HCT116 (cell line): ENCODE measurements around the gene SYF2. TPM values are rescaled to one million over a fixed set of nuclear protein-coding genes. Genes with fewer than 3 reads are reported as not detected.

ENCODE experiments used
- ATAC-seq: fragments of 200-7000 bp; cut with Tn5 transposase; 2 replicates; pipeline ENCODE4 v1.9.1; 2020; ENCODE audit warnings: mild to moderate bottlenecking, moderate library complexity
- BruUV-seq: library from RNA; stranded (reverse); fragments of 400-500 nt; replicated peaks from 2 replicates; lab custom pipeline; 2021; lab: Mats Ljungman, UMichigan
- CTCF ChIA-PET: fragments of 300-600 bp; sonication (Branson Sonifier 250); formaldehyde crosslinking; loops from one replicate; lab custom pipeline; 2021; ENCODE audit warnings: antibody characterized with exemption; lab: Charles Lee
- POLR2A ChIA-PET: fragments of 300-600, 350-600 bp; sonication (Branson Sonifier 250); formaldehyde crosslinking; loops from one replicate; lab custom pipeline; 2021; ENCODE audit warnings: antibody characterized with exemption; lab: Charles Lee
- RAD21 ChIA-PET, 2 experiments: fragments of 300-600 bp; sonication (Branson Sonifier 250); formaldehyde crosslinking; loops; one replicate each; lab custom pipeline; 2023; ENCODE audit warnings: low total read pairs in 2 of 2; ENCODE audit not compliant: uncharacterized antibody in 2 of 2, unreplicated experiment in 2 of 2, low non-redundant PET in 1 of 2; lab: Charles Lee
- DNase-seq: peaks from one replicate; pipeline ENCODE4 v3.0.0-alpha.2; 2010; ENCODE audit warnings: low read depth, low spot score
- H2AFZ ChIP-seq: fragments of 200-600 bp; shearing (Covaris generic), sonication (generic); 2 replicates; pipeline ENCODE4 v1.6.1; 2017; ENCODE audit warnings: low read depth, mixed run types, mixed read lengths, antibody characterized with exemption, low read length; ENCODE audit not compliant: poor library complexity, severe bottlenecking
- H3K27ac ChIP-seq: 2 replicates; pipeline ENCODE4 v1.5.1; 2012; ENCODE audit warnings: low read depth, low read length
- H3K27me3 ChIP-seq: fragments of 200-600 bp; sonication (generic); 2 replicates; pipeline ENCODE4 v1.6.1; 2016; ENCODE audit warnings: mixed run types, low read length, mixed read lengths; ENCODE audit not compliant: insufficient read depth
- H3K36me3 ChIP-seq, 2 experiments: fragments of 200-500 bp in 1 of 2; fragments of 200-600 bp in 1 of 2; sonication (Bioruptor generic) in 1 of 2; sonication (generic) in 1 of 2; 2 replicates each; pipeline versions ENCODE4 v1.5.1 to v1.6.1; 2014 to 2016; ENCODE audit warnings: low read length in 2 of 2, inconsistent platforms in 1 of 2, mixed read lengths in 1 of 2, mixed run types in 1 of 2; ENCODE audit not compliant: insufficient read depth in 2 of 2, control insufficient read depth in 1 of 2
- H3K4me1 ChIP-seq, 2 experiments: fragments of 200-600 bp in 1 of 2; sonication (generic) in 1 of 2; 2 replicates each; pipeline versions ENCODE4 v1.5.1 to v1.6.1; 2012 to 2017; ENCODE audit warnings: low read length in 2 of 2, inconsistent platforms in 1 of 2, mild to moderate bottlenecking in 1 of 2, mixed read lengths in 1 of 2, mixed run types in 1 of 2, moderate library complexity in 1 of 2; ENCODE audit not compliant: insufficient read depth in 2 of 2, control insufficient read depth in 1 of 2
- H3K4me2 ChIP-seq: fragments of 200-600 bp; sonication (generic); 2 replicates; pipeline ENCODE4 v1.6.1; 2017; ENCODE audit warnings: mixed run types, low read length, mixed read lengths
- H3K4me3 ChIP-seq, 2 experiments: fragments of 200-600 bp in 1 of 2; sonication (generic) in 1 of 2; replicated peaks in 1 of 2; 2 replicates each; pipeline ENCODE4 v1.5.1; 2011 to 2016; ENCODE audit warnings: low read length in 2 of 2, control low read depth in 1 of 2, low read depth in 1 of 2, mild to moderate bottlenecking in 1 of 2, mixed read lengths in 1 of 2, mixed run types in 1 of 2
- H3K79me2 ChIP-seq: fragments of 200-600 bp; sonication (generic); 2 replicates; pipeline ENCODE4 v1.6.1; 2017; ENCODE audit warnings: mild to moderate bottlenecking, mixed run types, low read length, moderate library complexity, mixed read lengths; ENCODE audit not compliant: insufficient read depth
- H3K9ac ChIP-seq: fragments of 200-600 bp; sonication (generic); 2 replicates; pipeline ENCODE4 v1.6.1; 2016; ENCODE audit warnings: low read length, mixed read lengths
- H3K9me2 ChIP-seq: fragments of 200-600 bp; sonication (generic), shearing (Covaris generic); 2 replicates; pipeline ENCODE4 v1.6.1; 2017; ENCODE audit warnings: mixed run types, mild to moderate bottlenecking, moderate library complexity; ENCODE audit not compliant: insufficient read depth
- H3K9me3 ChIP-seq, 2 experiments: fragments of 200-500 bp in 1 of 2; fragments of 200-600 bp in 1 of 2; sonication (Bioruptor generic) in 1 of 2; sonication (generic) in 1 of 2; 2 replicates each; pipeline ENCODE4 v1.6.1; 2014 to 2017; ENCODE audit warnings: low read length in 2 of 2, mixed read lengths in 2 of 2, inconsistent platforms in 1 of 2, low read depth in 1 of 2, mild to moderate bottlenecking in 1 of 2, mixed run types in 1 of 2, moderate library complexity in 1 of 2; ENCODE audit not compliant: control insufficient read depth in 1 of 2, insufficient read depth in 1 of 2
- H4K20me1 ChIP-seq: fragments of 200-600 bp; sonication (generic), shearing (Covaris generic); 2 replicates; pipeline ENCODE4 v1.6.1; 2017; ENCODE audit warnings: mixed run types, mild to moderate bottlenecking, moderate library complexity; ENCODE audit not compliant: insufficient read depth
- CBX3 ChIP-seq: IDR thresholded peaks from 2 replicates; pipeline ENCODE4 v1.6.1; 2012; ENCODE audit warnings: low read depth
- CTCF ChIP-seq, 3 experiments: fragments of 200-600 bp in 1 of 3; sonication (generic) in 1 of 3; IDR thresholded peaks in 2 of 3; conservative IDR thresholded peaks in 1 of 3; 2 replicates each; pipeline ENCODE4 v1.5.1; 2012 to 2017; ENCODE audit warnings: low read depth in 2 of 3, low read length in 2 of 3, antibody characterized with exemption in 1 of 3, borderline replicate concordance in 1 of 3, control low read depth in 1 of 3, mild to moderate bottlenecking in 1 of 3, mixed read lengths in 1 of 3, mixed run types in 1 of 3, moderate library complexity in 1 of 3; ENCODE audit not compliant: insufficient read depth in 1 of 3
- EGR1 ChIP-seq: IDR thresholded peaks from 2 replicates; pipeline ENCODE4 v1.6.1; 2012; ENCODE audit warnings: low read depth
- ELF1 ChIP-seq: IDR thresholded peaks from 2 replicates; pipeline ENCODE4 v1.6.1; 2012; ENCODE audit warnings: low read depth, borderline replicate concordance
- EZH2 ChIP-seq: fragments of 200-600 bp; sonication (generic); IDR thresholded peaks from 2 replicates; pipeline ENCODE4 v1.6.1; 2017; ENCODE audit warnings: antibody characterized with exemption, mixed run types
- EZH2phosphoT487 ChIP-seq: fragments of 200-600 bp; IDR thresholded peaks from 2 replicates; pipeline ENCODE4 v1.6.1; 2018; ENCODE audit warnings: antibody characterized with exemption, borderline replicate concordance
- FOSL1 ChIP-seq: IDR thresholded peaks from 2 replicates; pipeline ENCODE4 v1.6.1; 2012; ENCODE audit warnings: low read depth
- JUND ChIP-seq: IDR thresholded peaks from 2 replicates; pipeline ENCODE4 v1.6.1; 2012
- MAX ChIP-seq: IDR thresholded peaks from 2 replicates; pipeline ENCODE4 v1.6.1; 2012
- POLR2A ChIP-seq: IDR thresholded peaks from 2 replicates; pipeline ENCODE4 v1.7.0; 2011; ENCODE audit warnings: borderline replicate concordance; ENCODE audit not compliant: insufficient read depth, insufficient read length; ENCODE audit errors: extremely low read depth
- RAD21 ChIP-seq: IDR thresholded peaks from 2 replicates; pipeline ENCODE4 v1.6.1; 2012; ENCODE audit warnings: low read depth, mild to moderate bottlenecking
- REST ChIP-seq: IDR thresholded peaks from 2 replicates; pipeline ENCODE4 v1.6.1; 2012; ENCODE audit warnings: low read depth
- SIN3A ChIP-seq: IDR thresholded peaks from 2 replicates; pipeline ENCODE4 v1.6.1; 2012; ENCODE audit warnings: low read depth
- SP1 ChIP-seq: IDR thresholded peaks from 2 replicates; pipeline ENCODE4 v1.6.1; 2012; ENCODE audit warnings: low read depth
- SRF ChIP-seq: IDR thresholded peaks from 2 replicates; pipeline ENCODE4 v1.6.1; 2012; ENCODE audit warnings: low read depth
- TCF7L2 ChIP-seq: IDR thresholded peaks from 2 replicates; pipeline ENCODE4 v1.7.0; 2011; ENCODE audit warnings: borderline replicate concordance, inconsistent platforms; ENCODE audit not compliant: insufficient read depth, insufficient read length; ENCODE audit errors: extremely low read depth
- ZBTB33 ChIP-seq: IDR thresholded peaks from 2 replicates; pipeline ENCODE4 v1.6.1; 2011; ENCODE audit warnings: mild to moderate bottlenecking, low read length, moderate library complexity; ENCODE audit not compliant: insufficient replicate concordance; ENCODE audit errors: extremely low read depth
- ZFX ChIP-seq: fragments of 450-650 bp; IDR thresholded peaks from 2 replicates; pipeline ENCODE4 v1.6.1; 2017
- ZNF274 ChIP-seq: fragments of 200-500 bp; sonication (Bioruptor generic); IDR thresholded peaks from 2 replicates; pipeline ENCODE4 v1.6.1; 2014; ENCODE audit warnings: mild to moderate bottlenecking, low read depth, low read length, inconsistent platforms
- intact Hi-C: fragments of 100-400 bp; cut with micrococcal nuclease; formaldehyde crosslinking; loops from 2 replicates; pipeline ENCODE4 v1.10.0; 2022
- total RNA-seq: library from RNA; stranded (reverse); gene quantifications from one replicate; pipeline ENCODE4 v1.2.1, GENCODE V29; 2021; ENCODE audit not compliant: unreplicated experiment

The SYF2 gene
- total RNA-seq, 1 experiment from 2014 or later, result 40.4 TPM

GRCh38 chr1:25195835-25196234 is 36.5 kb downstream of the SYF2 start:
- H3K4me3 ChIP-seq, result no peak overlapping the region
- BruUV-seq, result no TSS peak
- H2AFZ ChIP-seq, result no peak overlapping the region
- no peaks in the 10 kb centered on the region for H3K79me2 ChIP-seq
- H4K20me1 ChIP-seq, result no peaks in the 10 kb centered on the region
- DNase-seq, result no peak
- no peaks in the 10 kb centered on the region for H3K36me3 ChIP-seq
- H3K9me2 ChIP-seq, result no peaks in the 10 kb centered on the region
- no peaks in the 10 kb centered on the region for H3K27me3 ChIP-seq
- no peak overlapping the region for H3K27ac ChIP-seq
- TF ChIP-seq REST, result no peak
- TF ChIP-seq EZH2phosphoT487, result no peak
- no peak for TF ChIP-seq SIN3A
- no peak for TF ChIP-seq CBX3
- no peak for TF ChIP-seq SRF
- no peak for TF ChIP-seq FOSL1
- no peak for TF ChIP-seq CTCF (IDR thresholded peaks at IDR 0.05 in 2 of 3, conservative IDR thresholded peaks at IDR 0.05 in 1 of 3; ENCODE audit: borderline replicate concordance in 1 of 3, insufficient read depth in 1 of 3, low read depth in 2 of 3, low read length in 2 of 3)
- TF ChIP-seq ELF1, result no peak
- no peak for TF ChIP-seq RAD21
- no peak for TF ChIP-seq EZH2
- TF ChIP-seq EGR1, result no peak
- TF ChIP-seq ZBTB33, result no peak
- TF ChIP-seq POLR2A, result no peak
- TF ChIP-seq ZFX, result no peak
- TF ChIP-seq ZNF274, result no peak
- TF ChIP-seq MAX, result no peak
- no peak for TF ChIP-seq SP1
- TF ChIP-seq JUND, result no peak
- TF ChIP-seq TCF7L2, result no peak
- TF ChIP-seq, all 23 proteins: peak for 0
- no peaks in the 10 kb centered on the region for H3K9me3 ChIP-seq
- POLR2A ChIA-PET, result no interaction called here
- no peak overlapping the region for H3K9ac ChIP-seq
- peaks cover 0 to 6% of the 10 kb centered on the region in 2 experiments; a peak in 1 of 4 replicates for H3K4me1 ChIP-seq
- no peak for ATAC-seq
- intact Hi-C loops, result no loop called here
- CTCF ChIA-PET, result no interaction called here
- RAD21 ChIA-PET, result interaction anchor here in 1 of 2 experiments (1.0 kb wide), 1 partner anchor 76 kb away, joined by 3 read pairs; no protein-coding TSS in a partner anchor
- H3K4me2 ChIP-seq, result no peak overlapping the region
